Activated CD8-positive, alpha-beta memory T cell treated with anti-CD3 and anti-CD28 coated beads, Interleukin-2, amount 50 U/mL, for 1 hour (primary cell): ENCODE data around the gene ITK.
"Not testable (repeated sequence)": the region's sequence is repeated elsewhere in the genome, so short reads cannot be mapped to it uniquely, and the experiment has no call there.

Experiments
- DNase-seq: peaks from one replicate; pipeline ENCODE4 v3.0.0-alpha.2; 2020; ENCODE audit errors: extremely low read depth

Gene ITK

DNA sequence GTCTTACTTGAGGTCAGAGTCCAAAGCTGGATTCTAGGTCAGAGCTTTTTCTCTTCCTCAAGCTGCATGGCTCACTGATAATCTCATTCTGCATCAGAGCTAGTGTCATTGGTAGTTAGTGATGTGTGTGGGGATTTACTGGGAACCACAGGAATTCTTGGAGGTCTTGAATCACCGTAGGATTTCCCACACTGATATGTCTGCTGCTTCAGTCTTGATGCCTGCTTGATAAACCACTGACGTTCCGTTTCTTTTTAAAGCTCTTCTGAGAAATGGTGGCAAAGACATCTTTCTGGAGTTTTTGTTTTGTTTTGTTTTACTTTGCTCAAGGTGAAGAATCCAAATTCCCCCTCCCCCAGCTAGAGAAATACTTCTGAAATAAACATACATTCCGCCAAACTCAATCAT is 13.4 kb upstream of the ITK start:
- no peak for DNase-seq

GRCh38 chr5:157168286-157168685 is 12.4 kb upstream of the ITK start:
- DNase-seq = no peak

DNA sequence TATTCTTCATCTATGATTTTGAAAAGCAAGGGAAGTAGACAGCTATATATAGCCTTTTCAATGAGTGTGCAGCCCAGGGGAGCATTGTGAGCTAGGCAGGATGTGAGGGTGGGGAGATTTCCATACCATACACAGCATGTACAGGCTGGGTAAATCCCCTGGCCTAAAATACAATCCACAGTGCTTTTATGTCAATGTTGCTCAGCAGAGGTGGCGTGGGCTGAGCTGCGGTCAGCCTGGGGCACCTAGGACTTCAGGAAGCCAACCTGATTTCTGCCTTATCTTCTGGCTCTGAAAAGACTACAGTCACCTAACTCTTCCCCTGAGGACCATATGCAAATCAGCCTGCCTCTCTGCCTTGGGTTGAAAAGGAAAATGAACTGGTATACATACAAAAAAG is 8.2 kb upstream of the ITK start:
- DNase-seq = peak; percentile 64

DNA sequence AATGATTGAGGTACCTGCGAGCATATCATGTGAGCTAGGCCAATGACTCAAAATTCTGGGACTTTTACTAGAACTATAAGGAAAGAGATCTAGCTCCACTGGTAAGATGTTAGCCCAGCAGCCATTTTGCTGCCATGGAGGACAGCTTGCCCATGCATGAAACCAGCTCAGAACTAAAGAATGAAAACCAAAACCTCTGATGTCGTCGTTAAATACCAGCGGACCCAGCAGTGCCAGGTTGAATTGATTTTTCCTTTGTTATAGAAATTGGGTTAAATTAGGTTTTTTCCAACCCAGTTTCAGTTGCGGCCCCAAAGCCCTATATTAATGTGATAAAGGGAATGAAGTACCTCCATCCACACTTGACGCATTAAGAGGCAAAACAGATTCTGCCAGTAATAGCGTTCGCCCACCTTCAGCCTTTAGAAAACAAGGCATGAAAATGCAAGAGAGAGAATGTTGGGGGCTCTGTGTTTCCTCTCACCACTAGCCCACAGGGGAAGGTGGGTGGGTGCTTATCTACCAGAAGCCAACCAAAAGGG is 5.5 kb upstream of the ITK start:
- no peak for DNase-seq

DNA sequence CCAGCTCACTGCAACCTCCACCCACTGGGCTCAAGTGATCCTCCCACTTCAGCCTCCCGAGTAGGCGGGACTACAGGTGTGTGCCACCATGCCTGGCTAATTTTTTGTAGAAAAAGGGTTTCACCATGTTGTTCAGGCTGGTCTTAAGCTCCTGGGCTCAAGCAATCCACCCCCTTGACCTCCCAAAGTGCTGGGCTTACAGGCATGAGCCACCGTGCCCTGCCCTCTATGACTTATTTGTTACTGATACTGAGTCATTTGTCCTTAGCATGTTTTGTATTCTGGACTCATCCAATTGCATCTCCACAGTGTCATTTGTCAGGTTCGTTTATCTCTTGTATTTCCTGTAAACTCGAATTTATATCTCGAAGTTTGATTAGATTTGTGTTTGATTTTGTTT is 2.7 kb upstream of the ITK start:
- no peak for DNase-seq

DNA sequence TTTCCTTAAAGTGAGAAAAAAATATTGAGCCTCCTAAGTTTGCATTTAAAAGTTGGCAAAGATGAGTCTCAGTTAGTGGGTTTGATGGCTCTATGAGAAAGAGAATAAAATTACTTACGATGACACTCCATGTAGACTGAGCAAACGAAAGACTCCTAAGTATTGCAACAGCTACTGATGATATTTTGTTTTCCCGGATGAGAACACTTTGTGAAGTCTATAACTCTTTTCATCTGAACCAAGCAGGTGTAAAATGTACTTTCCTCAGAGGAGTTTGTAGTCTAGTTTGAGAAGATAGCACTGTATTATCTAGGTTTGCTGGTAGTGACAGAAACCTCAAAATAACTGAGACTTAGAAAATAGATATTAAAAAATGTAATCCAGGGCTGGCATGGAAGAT is 1.7 kb upstream of the ITK start:
- DNase-seq = no peak

- DNase-seq = no peak
Measured at GRCh38 chr5:157182143-157182757, 1.6 kb downstream of the ITK start.

GRCh38 chr5:157184117-157184670 is 3.6 kb downstream of the ITK start:
- DNase-seq = no peak

- DNase-seq = not testable (repeated sequence)
Measured at GRCh38 chr5:157185122-157185521, 4.5 kb downstream of the ITK start.

- no peak for DNase-seq
Measured at GRCh38 chr5:157186309-157187045, 5.8 kb downstream of the ITK start.

- DNase-seq = no peak
Measured at GRCh38 chr5:157187046-157187754, 6.6 kb downstream of the ITK start.

- no peak for DNase-seq
Measured at GRCh38 chr5:157188270-157188669, 7.6 kb downstream of the ITK start.

DNA sequence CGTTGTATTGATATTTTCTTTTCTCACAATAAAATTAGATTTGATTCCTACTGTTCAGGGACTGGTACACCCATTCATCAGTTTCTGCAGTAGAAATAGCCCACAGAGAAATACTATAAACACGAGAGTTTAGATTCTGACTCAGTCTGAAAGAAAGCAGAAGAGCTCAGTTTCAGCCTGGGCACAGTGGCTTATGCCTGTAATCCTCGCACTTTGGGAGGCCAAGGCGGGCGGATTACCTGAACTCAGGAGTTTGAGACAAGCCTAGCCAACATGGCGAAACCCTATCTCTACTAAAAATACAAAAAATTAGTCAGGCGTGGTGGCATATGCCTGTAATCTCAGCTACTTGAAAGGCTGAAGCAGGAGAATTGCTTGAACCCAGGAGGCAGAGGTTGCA is 8.6 kb downstream of the ITK start:
- DNase-seq = no peak

DNA sequence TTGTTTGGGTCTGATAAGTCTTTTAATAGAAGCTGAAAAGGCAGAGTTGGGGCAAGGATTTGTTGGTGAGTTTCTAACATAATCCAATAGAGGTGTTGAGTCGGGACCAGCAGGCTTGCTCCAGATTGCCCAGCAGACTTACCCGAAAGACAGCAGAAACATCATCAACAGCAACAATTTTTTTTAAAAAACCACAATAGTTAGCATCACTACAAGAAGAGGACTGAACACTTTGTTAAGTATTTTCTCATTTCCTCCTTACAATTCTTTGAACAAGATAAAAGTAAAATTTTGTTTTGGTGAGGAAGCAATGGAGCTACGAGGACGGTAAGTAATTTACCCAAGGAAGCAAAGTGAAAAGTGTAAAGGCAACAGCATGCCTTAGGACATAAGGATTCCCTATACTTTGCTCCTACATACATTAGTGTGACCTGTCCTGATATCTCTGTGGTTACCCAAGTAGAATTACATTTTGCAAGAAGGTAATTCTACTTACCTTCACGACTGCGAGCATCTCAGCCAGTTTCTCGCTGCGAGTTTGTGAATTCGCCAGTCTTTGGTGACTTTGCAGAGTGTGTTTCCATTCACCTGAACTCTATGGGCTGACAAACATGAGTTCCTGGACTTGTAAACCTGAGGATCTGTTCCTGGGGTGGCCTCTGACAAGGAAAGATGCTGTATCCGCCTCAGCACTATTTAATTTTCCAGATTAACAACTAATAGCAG is 13.2 kb downstream of the ITK start:
- DNase-seq = no peak

DNA sequence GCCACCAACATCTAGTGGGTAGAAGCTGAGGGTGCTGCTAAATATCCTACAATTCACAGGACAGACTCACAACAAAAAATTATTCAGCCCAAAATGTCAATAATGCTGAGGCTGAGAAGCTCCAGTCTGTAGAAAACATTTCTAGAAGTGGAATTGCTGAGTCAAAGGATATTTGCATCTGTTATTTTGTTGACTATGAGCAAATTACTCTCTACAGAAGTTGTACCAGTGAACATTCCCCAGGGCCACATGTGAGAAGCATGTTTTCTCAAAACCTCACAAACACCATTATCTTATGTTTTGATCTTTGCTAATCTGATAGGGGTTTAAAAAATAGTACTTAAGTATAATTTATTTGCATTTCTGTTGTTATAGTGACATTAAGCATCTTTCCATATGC is 15.4 kb downstream of the ITK start:
- DNase-seq = no peak

- no peak for DNase-seq
Measured at GRCh38 chr5:157197086-157197485, 16.4 kb downstream of the ITK start.

DNA sequence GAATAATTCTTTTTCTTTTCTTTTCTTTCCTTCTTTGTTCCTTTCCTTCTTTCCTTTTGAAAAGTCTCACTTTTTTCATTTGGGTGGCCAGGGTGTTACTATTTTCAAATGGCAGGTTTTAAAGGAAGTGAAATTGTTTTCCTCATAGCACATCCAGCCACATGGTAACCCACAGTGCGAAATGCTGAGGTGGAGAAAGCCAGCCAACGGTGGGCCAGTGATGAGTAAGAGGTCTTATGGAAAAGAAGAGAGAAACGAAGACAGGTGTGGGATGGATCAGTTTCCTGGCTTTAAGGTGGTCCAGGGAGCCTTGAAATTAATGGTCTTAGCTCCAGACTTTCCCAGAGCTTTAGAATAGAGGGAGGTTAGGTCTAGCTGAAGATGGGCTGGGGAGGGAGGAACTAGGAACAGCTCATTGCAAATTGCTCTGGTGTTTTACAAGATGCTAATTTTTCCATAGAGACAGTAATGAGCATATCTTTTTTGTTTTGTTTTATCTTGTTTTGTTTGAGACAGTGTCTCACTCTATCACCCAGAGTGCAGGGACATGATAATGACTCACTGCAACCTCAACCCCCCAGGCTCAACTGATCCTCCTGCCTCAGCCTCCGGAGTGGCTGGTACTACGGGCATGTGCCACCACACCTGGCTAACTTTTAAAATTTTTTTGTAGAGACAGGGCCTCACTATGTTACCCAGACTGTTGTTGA is 17.8 kb downstream of the ITK start:
- peak; percentile 45 for DNase-seq

DNA sequence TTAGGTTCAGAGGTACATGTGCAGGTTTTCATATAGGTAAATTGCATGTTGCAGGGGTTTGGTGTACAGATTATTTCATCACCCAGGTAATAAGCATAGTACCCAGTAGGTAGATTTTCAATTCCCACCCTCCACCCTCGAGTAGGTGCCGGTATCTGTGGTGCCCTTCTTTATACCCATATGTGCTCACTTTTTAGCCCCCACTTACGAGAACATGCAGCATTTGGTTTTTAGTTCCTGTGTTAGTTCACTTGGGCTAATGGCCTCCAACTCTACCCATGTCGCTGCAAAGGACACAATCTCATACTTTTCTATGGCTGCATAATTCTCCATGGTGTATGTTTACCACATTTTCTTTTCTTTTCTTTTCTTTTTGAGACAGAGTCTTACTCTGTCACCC is 21.2 kb downstream of the ITK start:
- DNase-seq = no peak

- DNase-seq = no peak
Measured at GRCh38 chr5:157203417-157203816, 22.8 kb downstream of the ITK start.

GRCh38 chr5:157204765-157205164 is 24.1 kb downstream of the ITK start:
- DNase-seq = no peak

DNA sequence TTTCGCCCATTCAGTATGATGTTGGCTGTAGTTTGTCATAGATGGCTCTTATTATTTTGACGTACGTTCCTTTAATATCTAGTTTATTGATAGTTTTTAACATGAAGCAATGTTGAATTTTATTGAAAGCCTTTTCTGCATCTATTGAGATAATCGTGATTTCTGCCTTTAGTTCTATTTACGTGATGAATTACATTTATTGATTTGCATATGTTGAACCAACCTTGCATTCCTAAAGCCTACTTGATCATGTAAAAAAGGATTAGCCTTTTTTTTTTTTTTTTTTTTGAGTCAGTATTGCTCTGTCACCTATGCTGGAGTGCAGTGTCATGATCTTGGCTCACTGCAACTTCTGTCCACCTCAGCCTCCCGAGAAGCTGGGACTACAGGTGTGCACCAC is 25.1 kb downstream of the ITK start:
- DNase-seq = no peak
